ENCODE data around the gene TMEM82. TPM values are rescaled to one million over a fixed set of nuclear protein-coding genes. Genes with fewer than 3 reads are reported as not detected.

The TMEM82 gene
- total RNA-seq, 2 donors from 2014 or later = not detected

- Mint-ChIP-seq H3K27me3 (peaks cover 22% of the 10 kb centered on the region), H3K27ac (no peak overlapping the region), H3K4me3 (no peak overlapping the region), H3K9me3 (no peaks in the 10 kb centered on the region), H3K4me1 (peaks cover 5% of the 10 kb centered on the region), H3K36me3 (ENCODE audit: low read depth) (no peaks in the 10 kb centered on the region)
- no peak for ATAC-seq (replicated peaks)
Observed at GRCh38 chr1:15753776-15754175, 11.5 kb downstream of the TMEM82 start.

- Mint-ChIP-seq H3K9me3 (no peaks in the 10 kb centered on the region), H3K27me3 (peaks cover 26% of the 10 kb centered on the region), H3K27ac (no peak overlapping the region), H3K36me3 (ENCODE audit: low read depth) (no peaks in the 10 kb centered on the region), H3K4me3 (no peak overlapping the region), H3K4me1 (peaks cover 5% of the 10 kb centered on the region)
- ATAC-seq (replicated peaks) = no peak
Observed at GRCh38 chr1:15755021-15755645, 12.8 kb downstream of the TMEM82 start.

- H3K9me3 Mint-ChIP-seq = no peaks in the 10 kb centered on the region
Observed at GRCh38 chr1:15755646-15756040, 13.3 kb downstream of the TMEM82 start.

GRCh38 chr1:15756143-15757015 is 14.1 kb downstream of the TMEM82 start:
- H3K27me3 Mint-ChIP-seq = peaks cover 32% of the 10 kb centered on the region

More at GRCh38 chr1:15755646-15756040, 13.3 kb downstream of the TMEM82 start:
- Mint-ChIP-seq H3K27me3 (peaks cover 29% of the 10 kb centered on the region), H3K36me3 (ENCODE audit: low read depth) (no peaks in the 10 kb centered on the region), H3K4me1 (peaks cover 5% of the 10 kb centered on the region), H3K27ac (no peak overlapping the region), H3K4me3 (no peak overlapping the region)
- ATAC-seq (replicated peaks) = peak; percentile 32

GRCh38 chr1:15757016-15757543 is 14.8 kb downstream of the TMEM82 start:
- Mint-ChIP-seq H3K9me3 (no peaks in the 10 kb centered on the region), H3K27me3 (peaks cover 36% of the 10 kb centered on the region), H3K4me1 (peaks cover 5% of the 10 kb centered on the region), H3K4me3 (no peak overlapping the region), H3K27ac (no peak overlapping the region), H3K36me3 (ENCODE audit: low read depth) (no peaks in the 10 kb centered on the region)
- no peak for ATAC-seq (replicated peaks)

More at GRCh38 chr1:15756143-15757015, 14.1 kb downstream of the TMEM82 start:
- Mint-ChIP-seq H3K36me3 (ENCODE audit: low read depth) (no peaks in the 10 kb centered on the region), H3K4me3 (peak overlapping the region; percentile 47), H3K27ac (no peak overlapping the region), H3K9me3 (no peaks in the 10 kb centered on the region), H3K4me1 (peaks cover 5% of the 10 kb centered on the region)
- peak; percentile 49 for ATAC-seq (replicated peaks)

- Mint-ChIP-seq H3K27me3 (peaks cover 39% of the 10 kb centered on the region), H3K36me3 (ENCODE audit: low read depth) (no peaks in the 10 kb centered on the region), H3K4me3 (peak overlapping the region; percentile 60), H3K27ac (no peak overlapping the region), H3K4me1 (peaks cover 5% of the 10 kb centered on the region), H3K9me3 (no peaks in the 10 kb centered on the region)
- ATAC-seq (replicated peaks) = no peak
Observed at GRCh38 chr1:15757575-15758342, 15.5 kb downstream of the TMEM82 start.

- Mint-ChIP-seq H3K36me3 (ENCODE audit: low read depth) (no peaks in the 10 kb centered on the region), H3K9me3 (no peaks in the 10 kb centered on the region), H3K4me3 (peak within 1 kb of the TSS; percentile 60), H3K27me3 (peaks cover 38% of the 10 kb centered on the region), H3K27ac (no peak within 1 kb of the TSS), H3K4me1 (peaks cover 5% of the 10 kb centered on the region)
- no peak for ATAC-seq (replicated peaks)
Observed at GRCh38 chr1:15758343-15758931, 16.1 kb downstream of the TMEM82 start, which contains the start of gene FBLIM1. Gene FBLIM1, plus strand, starts transcription at chr1:15758795. Its CDS starts 6,189 bp downstream, at chr1:15764984.

- Mint-ChIP-seq H3K36me3 (ENCODE audit: low read depth) (no peaks in the 10 kb centered on the region), H3K27ac (no peak overlapping the region), H3K27me3 (peaks cover 37% of the 10 kb centered on the region), H3K9me3 (no peaks in the 10 kb centered on the region), H3K4me3 (no peak overlapping the region), H3K4me1 (peaks cover 5% of the 10 kb centered on the region)
- ATAC-seq (replicated peaks) = no peak
Observed at GRCh38 chr1:15758953-15759661, 16.8 kb downstream of the TMEM82 start.

- Mint-ChIP-seq H3K27ac (no peak overlapping the region), H3K9me3 (no peaks in the 10 kb centered on the region), H3K36me3 (ENCODE audit: low read depth) (no peaks in the 10 kb centered on the region), H3K4me1 (peaks cover 5% of the 10 kb centered on the region), H3K4me3 (no peak overlapping the region), H3K27me3 (peaks cover 36% of the 10 kb centered on the region)
- ATAC-seq (replicated peaks) = no peak
Observed at GRCh38 chr1:15760520-15761211, 18.4 kb downstream of the TMEM82 start.

- Mint-ChIP-seq H3K4me3 (no peak overlapping the region), H3K9me3 (no peaks in the 10 kb centered on the region), H3K36me3 (ENCODE audit: low read depth) (no peaks in the 10 kb centered on the region), H3K27me3 (peaks cover 29% of the 10 kb centered on the region), H3K27ac (no peak overlapping the region), H3K4me1 (no peaks in the 10 kb centered on the region)
- no peak for ATAC-seq (replicated peaks)
Observed at GRCh38 chr1:15761366-15762128, 19.2 kb downstream of the TMEM82 start.

- Mint-ChIP-seq H3K27me3 (peaks cover 26% of the 10 kb centered on the region), H3K4me3 (no peak overlapping the region), H3K4me1 (no peaks in the 10 kb centered on the region), H3K9me3 (no peaks in the 10 kb centered on the region), H3K36me3 (ENCODE audit: low read depth) (no peaks in the 10 kb centered on the region), H3K27ac (no peak overlapping the region)
- no peak for ATAC-seq (replicated peaks)
Observed at GRCh38 chr1:15762546-15762945, 20.2 kb downstream of the TMEM82 start.

- Mint-ChIP-seq H3K4me3 (no peak overlapping the region), H3K4me1 (no peaks in the 10 kb centered on the region), H3K27me3 (peaks cover 22% of the 10 kb centered on the region), H3K9me3 (no peaks in the 10 kb centered on the region), H3K27ac (no peak overlapping the region), H3K36me3 (ENCODE audit: low read depth) (no peaks in the 10 kb centered on the region)
- no peak for ATAC-seq (replicated peaks)
Observed at GRCh38 chr1:15764269-15764764, 22.0 kb downstream of the TMEM82 start.

Measured in activated T-helper 17 cell treated with anti-CD3 and anti-CD28 coated beads, Interleukin-2, amount 50 U/mL, for 72 hours (primary cell).